WTC11 (cell line): ENCODE data around the gene RYR3. TPM values are rescaled to one million over a fixed set of nuclear protein-coding genes. Genes with fewer than 3 reads are reported as not detected.

ENCODE experiments used
- ATAC-seq: fragments of 200-7000 bp; cut with Tn5 transposase; 2 replicates; pipeline ENCODE4 v1.10.0; 2021; ENCODE audit warnings: mild to moderate bottlenecking, moderate library complexity
- CTCF ChIA-PET: fragments of 300-600 bp; sonication (Branson Sonifier 250); formaldehyde crosslinking; loops from one replicate; lab custom pipeline; 2021; ENCODE audit warnings: antibody characterized with exemption; lab: Charles Lee
- POLR2A ChIA-PET: fragments of 350-600 bp; sonication (Branson Sonifier 250); formaldehyde crosslinking; loops from one replicate; lab custom pipeline; 2021; ENCODE audit warnings: antibody characterized with exemption; lab: Charles Lee
- DNase-seq: peaks from one replicate; pipeline ENCODE4 v3.0.0; 2021; ENCODE audit warnings: low spot score
- H3K27ac Mint-ChIP-seq: 2 replicates; pipeline ENCODE4 v1.8.0; 2021; ENCODE audit warnings: mixed read lengths
- H3K27me3 Mint-ChIP-seq: 2 replicates; pipeline ENCODE4 v1.8.0; 2021; ENCODE audit warnings: low read depth, mild to moderate bottlenecking, moderate library complexity, mixed read lengths
- H3K36me3 Mint-ChIP-seq: 2 replicates; pipeline ENCODE4 v1.8.0; 2021; ENCODE audit warnings: mixed read lengths
- H3K4me1 Mint-ChIP-seq: 2 replicates; pipeline ENCODE4 v1.8.0; 2022; ENCODE audit warnings: mixed read lengths
- H3K4me3 Mint-ChIP-seq: 2 replicates; pipeline ENCODE4 v1.8.0; 2021; ENCODE audit warnings: mild to moderate bottlenecking, moderate library complexity, mixed read lengths
- H3K9me3 Mint-ChIP-seq: 2 replicates; pipeline ENCODE4 v1.8.0; 2021; ENCODE audit warnings: mixed read lengths
- ATF1 ChIP-seq: sonication (generic); formaldehyde crosslinking; IDR thresholded peaks from 2 replicates; pipeline ENCODE4 v1.8.1; 2023; ENCODE audit warnings: mild to moderate bottlenecking, moderate library complexity, missing genetic modification reagents
- CBFB ChIP-seq: sonication (generic); formaldehyde crosslinking; IDR thresholded peaks from 2 replicates; pipeline ENCODE4 v1.8.1; 2022; ENCODE audit warnings: mild to moderate bottlenecking, low read depth, missing genetic modification reagents
- FOXK1 ChIP-seq: sonication (generic); formaldehyde crosslinking; IDR thresholded peaks from 2 replicates; pipeline ENCODE4 v1.8.0; 2022; ENCODE audit warnings: mild to moderate bottlenecking, moderate library complexity, missing genetic modification reagents
- GTF2I ChIP-seq: fragments of 250-450 bp; sonication (Bioruptor Pico); conservative IDR thresholded peaks from 2 replicates; pipeline ENCODE4 v1.4.0; 2021; ENCODE audit warnings: mild to moderate bottlenecking
- IRF2 ChIP-seq: sonication (generic); formaldehyde crosslinking; IDR thresholded peaks from 2 replicates; pipeline ENCODE4 v1.8.0; 2022; ENCODE audit warnings: low read depth, missing genetic modification reagents, borderline replicate concordance
- JAZF1 ChIP-seq: fragments of 250-450 bp; sonication (Bioruptor Pico); IDR thresholded peaks from 2 replicates; pipeline ENCODE4 v1.9.0; 2021; ENCODE audit warnings: moderate library complexity, mild to moderate bottlenecking, inconsistent platforms
- KAT7 ChIP-seq: sonication (generic); formaldehyde crosslinking; IDR thresholded peaks from 2 replicates; pipeline ENCODE4 v1.8.1; 2023; ENCODE audit warnings: missing genetic modification reagents, mild to moderate bottlenecking, borderline replicate concordance
- NFE2L1 ChIP-seq: sonication (generic); formaldehyde crosslinking; IDR thresholded peaks from 2 replicates; pipeline ENCODE4 v1.8.1; 2023; ENCODE audit warnings: missing genetic modification reagents
- SMAD3 ChIP-seq: sonication (generic); formaldehyde crosslinking; IDR thresholded peaks from 2 replicates; pipeline ENCODE4 v1.8.0; 2022; ENCODE audit warnings: missing genetic modification reagents, mild to moderate bottlenecking, borderline replicate concordance
- SOX15 ChIP-seq: fragments of 250-450 bp; sonication (Bioruptor Pico); IDR thresholded peaks from 2 replicates; pipeline ENCODE4 v1.9.0; 2021; ENCODE audit warnings: mild to moderate bottlenecking
- ZNF219 ChIP-seq: sonication (generic); formaldehyde crosslinking; IDR thresholded peaks from 2 replicates; pipeline ENCODE4 v1.8.0; 2023; ENCODE audit warnings: missing genetic modification reagents, mild to moderate bottlenecking, borderline replicate concordance
- ZNF396 ChIP-seq: fragments of 250-450 bp; sonication (Bioruptor Pico); IDR thresholded peaks from 2 replicates; pipeline ENCODE4 v1.8.0; 2021; ENCODE audit warnings: mild to moderate bottlenecking, moderate library complexity, borderline replicate concordance
- total RNA-seq: library from RNA; stranded (reverse); gene quantifications from 3 replicates; pipeline ENCODE4 v1.2.3, GENCODE V29; 2021
- TF ChIP-seq, protein P1 (sequence below): sonication (generic); formaldehyde crosslinking; IDR thresholded peaks from 2 replicates; pipeline ENCODE4 v1.8.0; 2022; ENCODE audit warnings: missing genetic modification reagents
- TF ChIP-seq, protein P2 (sequence below): sonication (generic); formaldehyde crosslinking; conservative IDR thresholded peaks from 2 replicates; pipeline ENCODE4 v1.8.1; 2023; ENCODE audit warnings: mild to moderate bottlenecking, low read depth, missing genetic modification reagents, moderate library complexity
- TF ChIP-seq, protein P3 (sequence below): fragments of 250-450 bp; sonication (Bioruptor Pico); IDR thresholded peaks from 2 replicates; pipeline ENCODE4 v1.9.0; 2021; ENCODE audit warnings: mild to moderate bottlenecking
- TF ChIP-seq, protein P4 (sequence below): fragments of 250-450 bp; sonication (Bioruptor Pico); IDR thresholded peaks from 2 replicates; pipeline ENCODE4 v1.9.0; 2021; ENCODE audit warnings: moderate library complexity, mild to moderate bottlenecking, inconsistent platforms, borderline replicate concordance
- TF ChIP-seq, protein P5 (sequence below): sonication (generic); formaldehyde crosslinking; IDR thresholded peaks from 2 replicates; pipeline ENCODE4 v1.8.1; 2023; ENCODE audit warnings: mild to moderate bottlenecking, missing genetic modification reagents
- TF ChIP-seq, protein P6 (sequence below): sonication (generic); formaldehyde crosslinking; IDR thresholded peaks from 2 replicates; pipeline ENCODE4 v1.8.1; 2022; ENCODE audit warnings: mild to moderate bottlenecking, moderate library complexity, missing genetic modification reagents
- TF ChIP-seq, protein P7 (sequence below): sonication (generic); formaldehyde crosslinking; IDR thresholded peaks from 2 replicates; pipeline ENCODE4 v1.8.1; 2022; ENCODE audit warnings: mild to moderate bottlenecking, missing genetic modification reagents, moderate library complexity, borderline replicate concordance
- TF ChIP-seq, protein P8 (sequence below): fragments of 250-450 bp; sonication (Bioruptor Pico); conservative IDR thresholded peaks from 2 replicates; pipeline ENCODE4 v1.9.0; 2021; ENCODE audit warnings: mild to moderate bottlenecking

The RYR3 gene
- total RNA-seq, 1 experiment from 2014 or later: 1.4 TPM

DNA sequence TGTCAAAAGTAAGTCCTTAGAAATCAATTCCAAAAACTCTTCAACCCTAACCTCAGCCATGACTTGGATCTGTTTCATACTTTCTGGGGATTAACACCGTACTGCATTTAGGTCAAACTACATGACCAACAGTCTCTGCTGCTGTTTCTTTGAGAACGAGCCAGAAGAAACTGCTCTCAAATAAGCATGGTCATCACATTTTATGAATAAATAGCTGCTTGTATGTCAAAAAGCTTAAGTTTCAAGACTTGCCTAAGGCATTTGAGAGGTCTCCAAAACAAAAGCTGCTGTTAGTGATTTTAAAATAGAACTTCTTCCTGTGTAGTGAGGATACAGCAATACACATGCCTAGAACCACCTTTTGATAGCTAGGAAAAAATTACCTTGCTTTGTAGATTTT lies 491.2 kb downstream of the RYR3 start:
- ATAC-seq (no peak), DNase-seq (no peak)
- Mint-ChIP-seq H3K27me3 (no peaks in the 10 kb centered on the region), H3K36me3 (no peaks in the 10 kb centered on the region), H3K27ac (no peak overlapping the region), H3K4me3 (no peak overlapping the region), H3K4me1 (no peaks in the 10 kb centered on the region; the same call in 1 of the 2 replicates), H3K9me3 (peaks cover 9% of the 10 kb centered on the region)
- POLR2A ChIA-PET: no interaction called here
- CTCF ChIA-PET: no interaction called here
- TF ChIP-seq JAZF1 (CRISPR knock-in tag) (no peak), SOX15 (no peak), SMAD3 (CRISPR knock-in tag) (no peak)
- TF ChIP-seq, protein P1, sequence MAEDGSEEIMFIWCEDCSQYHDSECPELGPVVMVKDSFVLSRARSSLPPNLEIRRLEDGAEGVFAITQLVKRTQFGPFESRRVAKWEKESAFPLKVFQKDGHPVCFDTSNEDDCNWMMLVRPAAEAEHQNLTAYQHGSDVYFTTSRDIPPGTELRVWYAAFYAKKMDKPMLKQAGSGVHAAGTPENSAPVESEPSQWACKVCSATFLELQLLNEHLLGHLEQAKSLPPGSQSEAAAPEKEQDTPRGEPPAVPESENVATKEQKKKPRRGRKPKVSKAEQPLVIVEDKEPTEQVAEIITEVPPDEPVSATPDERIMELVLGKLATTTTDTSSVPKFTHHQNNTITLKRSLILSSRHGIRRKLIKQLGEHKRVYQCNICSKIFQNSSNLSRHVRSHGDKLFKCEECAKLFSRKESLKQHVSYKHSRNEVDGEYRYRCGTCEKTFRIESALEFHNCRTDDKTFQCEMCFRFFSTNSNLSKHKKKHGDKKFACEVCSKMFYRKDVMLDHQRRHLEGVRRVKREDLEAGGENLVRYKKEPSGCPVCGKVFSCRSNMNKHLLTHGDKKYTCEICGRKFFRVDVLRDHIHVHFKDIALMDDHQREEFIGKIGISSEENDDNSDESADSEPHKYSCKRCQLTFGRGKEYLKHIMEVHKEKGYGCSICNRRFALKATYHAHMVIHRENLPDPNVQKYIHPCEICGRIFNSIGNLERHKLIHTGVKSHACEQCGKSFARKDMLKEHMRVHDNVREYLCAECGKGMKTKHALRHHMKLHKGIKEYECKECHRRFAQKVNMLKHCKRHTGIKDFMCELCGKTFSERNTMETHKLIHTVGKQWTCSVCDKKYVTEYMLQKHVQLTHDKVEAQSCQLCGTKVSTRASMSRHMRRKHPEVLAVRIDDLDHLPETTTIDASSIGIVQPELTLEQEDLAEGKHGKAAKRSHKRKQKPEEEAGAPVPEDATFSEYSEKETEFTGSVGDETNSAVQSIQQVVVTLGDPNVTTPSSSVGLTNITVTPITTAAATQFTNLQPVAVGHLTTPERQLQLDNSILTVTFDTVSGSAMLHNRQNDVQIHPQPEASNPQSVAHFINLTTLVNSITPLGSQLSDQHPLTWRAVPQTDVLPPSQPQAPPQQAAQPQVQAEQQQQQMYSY (CRISPR knock-in tag): no peak
- TF ChIP-seq, protein P2, sequence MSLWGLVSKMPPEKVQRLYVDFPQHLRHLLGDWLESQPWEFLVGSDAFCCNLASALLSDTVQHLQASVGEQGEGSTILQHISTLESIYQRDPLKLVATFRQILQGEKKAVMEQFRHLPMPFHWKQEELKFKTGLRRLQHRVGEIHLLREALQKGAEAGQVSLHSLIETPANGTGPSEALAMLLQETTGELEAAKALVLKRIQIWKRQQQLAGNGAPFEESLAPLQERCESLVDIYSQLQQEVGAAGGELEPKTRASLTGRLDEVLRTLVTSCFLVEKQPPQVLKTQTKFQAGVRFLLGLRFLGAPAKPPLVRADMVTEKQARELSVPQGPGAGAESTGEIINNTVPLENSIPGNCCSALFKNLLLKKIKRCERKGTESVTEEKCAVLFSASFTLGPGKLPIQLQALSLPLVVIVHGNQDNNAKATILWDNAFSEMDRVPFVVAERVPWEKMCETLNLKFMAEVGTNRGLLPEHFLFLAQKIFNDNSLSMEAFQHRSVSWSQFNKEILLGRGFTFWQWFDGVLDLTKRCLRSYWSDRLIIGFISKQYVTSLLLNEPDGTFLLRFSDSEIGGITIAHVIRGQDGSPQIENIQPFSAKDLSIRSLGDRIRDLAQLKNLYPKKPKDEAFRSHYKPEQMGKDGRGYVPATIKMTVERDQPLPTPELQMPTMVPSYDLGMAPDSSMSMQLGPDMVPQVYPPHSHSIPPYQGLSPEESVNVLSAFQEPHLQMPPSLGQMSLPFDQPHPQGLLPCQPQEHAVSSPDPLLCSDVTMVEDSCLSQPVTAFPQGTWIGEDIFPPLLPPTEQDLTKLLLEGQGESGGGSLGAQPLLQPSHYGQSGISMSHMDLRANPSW (CRISPR knock-in tag): no peak

DNA sequence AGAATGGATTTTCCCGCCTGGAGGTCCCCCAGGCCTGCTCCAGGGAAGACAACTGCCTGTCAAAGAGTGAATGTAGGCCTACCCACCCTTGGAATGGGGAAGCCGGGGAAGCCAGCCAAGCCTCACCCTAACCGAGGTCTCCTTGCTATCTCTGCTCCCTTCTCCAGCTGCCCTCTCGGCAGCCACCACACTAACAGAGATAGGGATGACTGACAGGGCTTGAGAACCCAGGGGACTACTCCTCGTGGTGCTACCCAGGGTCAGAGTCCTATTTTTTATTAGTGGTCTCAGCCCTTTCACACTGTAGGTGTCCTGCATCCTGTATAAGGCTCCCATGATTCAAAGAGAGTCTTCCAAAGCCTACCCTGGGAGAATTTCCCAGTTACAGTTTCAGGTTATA lies 496.9 kb downstream of the RYR3 start:
- Mint-ChIP-seq H3K36me3 (no peaks in the 10 kb centered on the region), H3K27ac (no peak overlapping the region), H3K27me3 (no peaks in the 10 kb centered on the region), H3K4me1 (no peaks in the 10 kb centered on the region), H3K4me3 (no peak overlapping the region), H3K9me3 (peaks cover 6% of the 10 kb centered on the region)
- ChIA-PET CTCF (interaction anchor here (1.5 kb wide), 1 partner anchor 70 kb away, joined by 4 read pairs; no protein-coding TSS in a partner anchor), POLR2A (no interaction called here)
- ATAC-seq: no peak
- DNase-seq: no peak
- TF ChIP-seq ZNF396 (CRISPR knock-in tag) (no peak), CBFB (CRISPR knock-in tag) (no peak), NFE2L1 (CRISPR knock-in tag) (no peak), KAT7 (no peak), FOXK1 (CRISPR knock-in tag) (no peak), ATF1 (CRISPR knock-in tag) (no peak), GTF2I (CRISPR knock-in tag) (no peak), IRF2 (no peak), ZNF219 (CRISPR knock-in tag) (no peak)
- TF ChIP-seq, protein P3, sequence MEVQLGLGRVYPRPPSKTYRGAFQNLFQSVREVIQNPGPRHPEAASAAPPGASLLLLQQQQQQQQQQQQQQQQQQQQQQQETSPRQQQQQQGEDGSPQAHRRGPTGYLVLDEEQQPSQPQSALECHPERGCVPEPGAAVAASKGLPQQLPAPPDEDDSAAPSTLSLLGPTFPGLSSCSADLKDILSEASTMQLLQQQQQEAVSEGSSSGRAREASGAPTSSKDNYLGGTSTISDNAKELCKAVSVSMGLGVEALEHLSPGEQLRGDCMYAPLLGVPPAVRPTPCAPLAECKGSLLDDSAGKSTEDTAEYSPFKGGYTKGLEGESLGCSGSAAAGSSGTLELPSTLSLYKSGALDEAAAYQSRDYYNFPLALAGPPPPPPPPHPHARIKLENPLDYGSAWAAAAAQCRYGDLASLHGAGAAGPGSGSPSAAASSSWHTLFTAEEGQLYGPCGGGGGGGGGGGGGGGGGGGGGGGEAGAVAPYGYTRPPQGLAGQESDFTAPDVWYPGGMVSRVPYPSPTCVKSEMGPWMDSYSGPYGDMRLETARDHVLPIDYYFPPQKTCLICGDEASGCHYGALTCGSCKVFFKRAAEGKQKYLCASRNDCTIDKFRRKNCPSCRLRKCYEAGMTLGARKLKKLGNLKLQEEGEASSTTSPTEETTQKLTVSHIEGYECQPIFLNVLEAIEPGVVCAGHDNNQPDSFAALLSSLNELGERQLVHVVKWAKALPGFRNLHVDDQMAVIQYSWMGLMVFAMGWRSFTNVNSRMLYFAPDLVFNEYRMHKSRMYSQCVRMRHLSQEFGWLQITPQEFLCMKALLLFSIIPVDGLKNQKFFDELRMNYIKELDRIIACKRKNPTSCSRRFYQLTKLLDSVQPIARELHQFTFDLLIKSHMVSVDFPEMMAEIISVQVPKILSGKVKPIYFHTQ (CRISPR knock-in tag): no peak
- TF ChIP-seq, protein P4, sequence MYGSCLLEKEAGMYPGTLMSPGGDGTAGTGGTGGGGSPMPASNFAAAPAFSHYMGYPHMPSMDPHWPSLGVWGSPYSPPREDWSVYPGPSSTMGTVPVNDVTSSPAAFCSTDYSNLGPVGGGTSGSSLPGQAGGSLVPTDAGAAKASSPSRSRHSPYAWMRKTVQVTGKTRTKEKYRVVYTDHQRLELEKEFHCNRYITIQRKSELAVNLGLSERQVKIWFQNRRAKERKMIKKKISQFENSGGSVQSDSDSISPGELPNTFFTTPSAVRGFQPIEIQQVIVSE (CRISPR knock-in tag): no peak
- TF ChIP-seq, protein P5, sequence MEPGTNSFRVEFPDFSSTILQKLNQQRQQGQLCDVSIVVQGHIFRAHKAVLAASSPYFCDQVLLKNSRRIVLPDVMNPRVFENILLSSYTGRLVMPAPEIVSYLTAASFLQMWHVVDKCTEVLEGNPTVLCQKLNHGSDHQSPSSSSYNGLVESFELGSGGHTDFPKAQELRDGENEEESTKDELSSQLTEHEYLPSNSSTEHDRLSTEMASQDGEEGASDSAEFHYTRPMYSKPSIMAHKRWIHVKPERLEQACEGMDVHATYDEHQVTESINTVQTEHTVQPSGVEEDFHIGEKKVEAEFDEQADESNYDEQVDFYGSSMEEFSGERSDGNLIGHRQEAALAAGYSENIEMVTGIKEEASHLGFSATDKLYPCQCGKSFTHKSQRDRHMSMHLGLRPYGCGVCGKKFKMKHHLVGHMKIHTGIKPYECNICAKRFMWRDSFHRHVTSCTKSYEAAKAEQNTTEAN (CRISPR knock-in tag): no peak
- TF ChIP-seq, protein P6, sequence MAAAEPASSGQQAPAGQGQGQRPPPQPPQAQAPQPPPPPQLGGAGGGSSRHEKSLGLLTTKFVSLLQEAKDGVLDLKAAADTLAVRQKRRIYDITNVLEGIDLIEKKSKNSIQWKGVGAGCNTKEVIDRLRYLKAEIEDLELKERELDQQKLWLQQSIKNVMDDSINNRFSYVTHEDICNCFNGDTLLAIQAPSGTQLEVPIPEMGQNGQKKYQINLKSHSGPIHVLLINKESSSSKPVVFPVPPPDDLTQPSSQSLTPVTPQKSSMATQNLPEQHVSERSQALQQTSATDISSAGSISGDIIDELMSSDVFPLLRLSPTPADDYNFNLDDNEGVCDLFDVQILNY (CRISPR knock-in tag): no peak
- TF ChIP-seq, protein P7, sequence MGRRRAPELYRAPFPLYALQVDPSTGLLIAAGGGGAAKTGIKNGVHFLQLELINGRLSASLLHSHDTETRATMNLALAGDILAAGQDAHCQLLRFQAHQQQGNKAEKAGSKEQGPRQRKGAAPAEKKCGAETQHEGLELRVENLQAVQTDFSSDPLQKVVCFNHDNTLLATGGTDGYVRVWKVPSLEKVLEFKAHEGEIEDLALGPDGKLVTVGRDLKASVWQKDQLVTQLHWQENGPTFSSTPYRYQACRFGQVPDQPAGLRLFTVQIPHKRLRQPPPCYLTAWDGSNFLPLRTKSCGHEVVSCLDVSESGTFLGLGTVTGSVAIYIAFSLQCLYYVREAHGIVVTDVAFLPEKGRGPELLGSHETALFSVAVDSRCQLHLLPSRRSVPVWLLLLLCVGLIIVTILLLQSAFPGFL (CRISPR knock-in tag): no peak
- TF ChIP-seq, protein P8, sequence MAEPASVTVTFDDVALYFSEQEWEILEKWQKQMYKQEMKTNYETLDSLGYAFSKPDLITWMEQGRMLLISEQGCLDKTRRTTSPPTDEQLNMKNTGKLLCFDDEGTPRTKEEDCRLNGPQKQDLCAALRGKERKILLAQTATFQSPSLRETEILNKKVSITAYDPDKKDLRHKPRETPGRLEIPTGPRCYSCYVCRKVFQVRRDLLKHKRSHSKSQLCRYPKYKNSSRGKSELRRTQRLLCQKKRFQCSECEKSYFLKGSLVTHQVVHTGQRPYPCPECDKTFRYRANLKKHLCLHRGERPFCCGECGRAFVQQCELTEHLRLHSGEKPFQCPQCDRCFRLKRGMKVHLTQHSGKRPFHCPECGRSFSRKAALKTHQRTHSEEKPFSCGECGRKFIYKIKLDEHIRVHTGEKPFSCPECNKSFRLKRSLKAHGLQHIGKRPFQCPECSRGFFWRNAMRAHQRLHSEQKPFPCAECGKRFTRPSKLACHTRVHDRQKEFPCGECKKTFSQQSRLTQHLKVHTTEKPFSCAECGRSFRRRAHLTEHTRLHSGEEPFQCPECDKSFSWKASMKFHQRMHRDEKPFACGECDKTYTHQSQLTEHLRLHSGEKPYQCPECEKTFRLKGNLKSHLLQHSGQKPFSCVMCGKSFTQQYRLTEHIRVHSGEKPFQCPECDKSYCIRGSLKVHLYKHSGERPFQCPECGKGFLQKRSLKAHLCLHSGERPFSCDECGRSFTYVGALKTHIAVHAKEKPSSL (CRISPR knock-in tag): no peak
